Measurements from ENCODE around the gene DUSP1. TPM values are rescaled to one million over a fixed set of nuclear protein-coding genes. Genes with fewer than 3 reads are reported as not detected.

The DUSP1 gene
- total and polyA plus RNA-seq, 2 of the 13 experiments (the other 11 are each of a cell fraction or from before 2014, with no cell fraction given), result 27.1 to 55.5 TPM

DNA sequence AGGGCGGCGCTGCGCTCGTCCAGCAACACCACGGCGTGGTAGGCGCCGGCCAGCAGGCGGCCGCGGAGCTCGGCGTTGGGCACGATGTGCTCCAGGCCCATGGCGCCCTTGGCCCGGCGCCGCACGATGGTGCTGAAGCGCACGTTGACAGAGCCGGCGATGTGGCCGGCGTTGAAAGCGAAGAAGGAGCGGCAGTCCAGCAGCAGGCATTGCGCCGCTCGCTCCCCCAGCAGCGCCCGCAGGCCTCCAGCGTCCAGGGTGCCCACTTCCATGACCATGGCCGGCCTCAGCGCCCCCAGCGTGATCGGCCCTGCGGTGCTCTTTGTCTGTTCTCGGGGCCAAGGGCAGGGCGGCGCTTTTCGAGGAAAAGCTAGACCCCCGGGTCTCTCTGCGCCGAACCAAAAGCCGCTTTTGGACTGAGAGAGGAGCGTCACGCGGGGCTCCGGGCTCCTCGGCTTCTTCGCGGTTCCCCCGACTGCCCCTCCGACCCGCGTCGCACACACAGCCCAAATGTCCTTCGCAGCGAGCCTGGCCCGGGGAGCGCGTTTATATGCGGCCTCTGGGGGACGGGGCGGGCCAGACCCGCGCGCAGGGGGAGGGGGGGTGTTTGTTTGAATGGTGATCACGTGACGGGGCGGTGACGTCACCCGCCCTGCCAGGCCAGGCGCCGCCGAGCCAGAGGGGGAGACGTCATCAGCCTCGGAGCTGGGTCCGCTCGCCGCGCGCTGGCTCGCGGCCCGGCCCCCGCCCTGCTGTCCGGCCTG lies at the start of gene DUSP1 (continued):
- TF ChIP-seq, protein P1, sequence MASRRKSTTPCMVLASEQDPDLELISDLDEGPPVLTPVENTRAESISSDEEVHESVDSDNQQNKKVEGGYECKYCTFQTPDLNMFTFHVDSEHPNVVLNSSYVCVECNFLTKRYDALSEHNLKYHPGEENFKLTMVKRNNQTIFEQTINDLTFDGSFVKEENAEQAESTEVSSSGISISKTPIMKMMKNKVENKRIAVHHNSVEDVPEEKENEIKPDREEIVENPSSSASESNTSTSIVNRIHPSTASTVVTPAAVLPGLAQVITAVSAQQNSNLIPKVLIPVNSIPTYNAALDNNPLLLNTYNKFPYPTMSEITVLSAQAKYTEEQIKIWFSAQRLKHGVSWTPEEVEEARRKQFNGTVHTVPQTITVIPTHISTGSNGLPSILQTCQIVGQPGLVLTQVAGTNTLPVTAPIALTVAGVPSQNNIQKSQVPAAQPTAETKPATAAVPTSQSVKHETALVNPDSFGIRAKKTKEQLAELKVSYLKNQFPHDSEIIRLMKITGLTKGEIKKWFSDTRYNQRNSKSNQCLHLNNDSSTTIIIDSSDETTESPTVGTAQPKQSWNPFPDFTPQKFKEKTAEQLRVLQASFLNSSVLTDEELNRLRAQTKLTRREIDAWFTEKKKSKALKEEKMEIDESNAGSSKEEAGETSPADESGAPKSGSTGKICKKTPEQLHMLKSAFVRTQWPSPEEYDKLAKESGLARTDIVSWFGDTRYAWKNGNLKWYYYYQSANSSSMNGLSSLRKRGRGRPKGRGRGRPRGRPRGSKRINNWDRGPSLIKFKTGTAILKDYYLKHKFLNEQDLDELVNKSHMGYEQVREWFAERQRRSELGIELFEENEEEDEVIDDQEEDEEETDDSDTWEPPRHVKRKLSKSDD (CRISPR knock-in tag; IDR thresholded peaks at IDR 0.05; ENCODE audit: low read depth), result peak; percentile 83; the same call in 1 of the 2 replicates
- TF ChIP-seq, protein P2, sequence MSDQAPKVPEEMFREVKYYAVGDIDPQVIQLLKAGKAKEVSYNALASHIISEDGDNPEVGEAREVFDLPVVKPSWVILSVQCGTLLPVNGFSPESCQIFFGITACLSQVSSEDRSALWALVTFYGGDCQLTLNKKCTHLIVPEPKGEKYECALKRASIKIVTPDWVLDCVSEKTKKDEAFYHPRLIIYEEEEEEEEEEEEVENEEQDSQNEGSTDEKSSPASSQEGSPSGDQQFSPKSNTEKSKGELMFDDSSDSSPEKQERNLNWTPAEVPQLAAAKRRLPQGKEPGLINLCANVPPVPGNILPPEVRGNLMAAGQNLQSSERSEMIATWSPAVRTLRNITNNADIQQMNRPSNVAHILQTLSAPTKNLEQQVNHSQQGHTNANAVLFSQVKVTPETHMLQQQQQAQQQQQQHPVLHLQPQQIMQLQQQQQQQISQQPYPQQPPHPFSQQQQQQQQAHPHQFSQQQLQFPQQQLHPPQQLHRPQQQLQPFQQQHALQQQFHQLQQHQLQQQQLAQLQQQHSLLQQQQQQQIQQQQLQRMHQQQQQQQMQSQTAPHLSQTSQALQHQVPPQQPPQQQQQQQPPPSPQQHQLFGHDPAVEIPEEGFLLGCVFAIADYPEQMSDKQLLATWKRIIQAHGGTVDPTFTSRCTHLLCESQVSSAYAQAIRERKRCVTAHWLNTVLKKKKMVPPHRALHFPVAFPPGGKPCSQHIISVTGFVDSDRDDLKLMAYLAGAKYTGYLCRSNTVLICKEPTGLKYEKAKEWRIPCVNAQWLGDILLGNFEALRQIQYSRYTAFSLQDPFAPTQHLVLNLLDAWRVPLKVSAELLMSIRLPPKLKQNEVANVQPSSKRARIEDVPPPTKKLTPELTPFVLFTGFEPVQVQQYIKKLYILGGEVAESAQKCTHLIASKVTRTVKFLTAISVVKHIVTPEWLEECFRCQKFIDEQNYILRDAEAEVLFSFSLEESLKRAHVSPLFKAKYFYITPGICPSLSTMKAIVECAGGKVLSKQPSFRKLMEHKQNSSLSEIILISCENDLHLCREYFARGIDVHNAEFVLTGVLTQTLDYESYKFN (CRISPR knock-in tag; conservative IDR thresholded peaks at IDR 0.05), result no peak; the same call in 1 of the 2 replicates
- no peak for TF ChIP-seq ZBTB7B (CRISPR knock-in tag; IDR thresholded peaks at IDR 0.05)
- no peak for TF ChIP-seq PAF1 (CRISPR knock-in tag; IDR thresholded peaks at IDR 0.05)
- TF ChIP-seq EHMT2 (IDR thresholded peaks at IDR 0.05; ENCODE audit: borderline replicate concordance, low read depth, low read length), result no peak
- TF ChIP-seq, protein P3, sequence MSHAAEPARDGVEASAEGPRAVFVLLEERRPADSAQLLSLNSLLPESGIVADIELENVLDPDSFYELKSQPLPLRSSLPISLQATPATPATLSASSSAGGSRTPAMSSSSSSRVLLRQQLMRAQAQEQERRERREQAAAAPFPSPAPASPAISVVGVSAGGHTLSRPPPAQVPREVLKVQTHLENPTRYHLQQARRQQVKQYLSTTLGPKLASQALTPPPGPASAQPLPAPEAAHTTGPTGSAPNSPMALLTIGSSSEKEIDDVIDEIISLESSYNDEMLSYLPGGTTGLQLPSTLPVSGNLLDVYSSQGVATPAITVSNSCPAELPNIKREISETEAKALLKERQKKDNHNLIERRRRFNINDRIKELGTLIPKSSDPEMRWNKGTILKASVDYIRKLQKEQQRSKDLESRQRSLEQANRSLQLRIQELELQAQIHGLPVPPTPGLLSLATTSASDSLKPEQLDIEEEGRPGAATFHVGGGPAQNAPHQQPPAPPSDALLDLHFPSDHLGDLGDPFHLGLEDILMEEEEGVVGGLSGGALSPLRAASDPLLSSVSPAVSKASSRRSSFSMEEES (CRISPR knock-in tag; IDR thresholded peaks at IDR 0.05), result peak; percentile 37
- TF ChIP-seq ZNF713 (CRISPR knock-in tag; IDR thresholded peaks at IDR 0.05), result peak; percentile 38; the same call in 1 of the 2 replicates
- 0 out of 2 replicates have a peak, but pooled peaks have one; percentile 25 for TF ChIP-seq CBX5 (CRISPR knock-in tag; IDR thresholded peaks at IDR 0.05; ENCODE audit: borderline replicate concordance)
- no peak for TF ChIP-seq TP53 (CRISPR knock-in tag; conservative IDR thresholded peaks at IDR 0.05)
- TF ChIP-seq, protein P4, sequence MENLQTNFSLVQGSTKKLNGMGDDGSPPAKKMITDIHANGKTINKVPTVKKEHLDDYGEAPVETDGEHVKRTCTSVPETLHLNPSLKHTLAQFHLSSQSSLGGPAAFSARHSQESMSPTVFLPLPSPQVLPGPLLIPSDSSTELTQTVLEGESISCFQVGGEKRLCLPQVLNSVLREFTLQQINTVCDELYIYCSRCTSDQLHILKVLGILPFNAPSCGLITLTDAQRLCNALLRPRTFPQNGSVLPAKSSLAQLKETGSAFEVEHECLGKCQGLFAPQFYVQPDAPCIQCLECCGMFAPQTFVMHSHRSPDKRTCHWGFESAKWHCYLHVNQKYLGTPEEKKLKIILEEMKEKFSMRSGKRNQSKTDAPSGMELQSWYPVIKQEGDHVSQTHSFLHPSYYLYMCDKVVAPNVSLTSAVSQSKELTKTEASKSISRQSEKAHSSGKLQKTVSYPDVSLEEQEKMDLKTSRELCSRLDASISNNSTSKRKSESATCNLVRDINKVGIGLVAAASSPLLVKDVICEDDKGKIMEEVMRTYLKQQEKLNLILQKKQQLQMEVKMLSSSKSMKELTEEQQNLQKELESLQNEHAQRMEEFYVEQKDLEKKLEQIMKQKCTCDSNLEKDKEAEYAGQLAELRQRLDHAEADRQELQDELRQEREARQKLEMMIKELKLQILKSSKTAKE (CRISPR knock-in tag; IDR thresholded peaks at IDR 0.05; ENCODE audit: borderline replicate concordance), result peak; percentile 51
- TF ChIP-seq ATF7 (IDR thresholded peaks at IDR 0.05), result peak; percentile 97
- TF ChIP-seq ATF7 (CRISPR knock-in tag; IDR thresholded peaks at IDR 0.05), result peak; percentile 96
- peak; percentile 91 for TF ChIP-seq ZSCAN31 (CRISPR knock-in tag; IDR thresholded peaks at IDR 0.05; ENCODE audit: low read depth)
- peak; percentile 29 for TF ChIP-seq SKI (IDR thresholded peaks at IDR 0.05; ENCODE audit: partially characterized antibody)
- no peak for TF ChIP-seq CHD4 (IDR thresholded peaks at IDR 0.05; ENCODE audit: borderline replicate concordance, low read length)
- TF ChIP-seq JUND (CRISPR knock-in tag; IDR thresholded peaks at IDR 0.05), result peak; percentile 73
- no peak for TF ChIP-seq KAT2B (IDR thresholded peaks at IDR 0.05; ENCODE audit: borderline replicate concordance, low read depth, low read length)
- peak; percentile 87; the same call in 1 of the 2 replicates for TF ChIP-seq NRL (CRISPR knock-in tag; IDR thresholded peaks at IDR 0.05; ENCODE audit: borderline replicate concordance)
- no peak for TF ChIP-seq ZZZ3 (CRISPR knock-in tag; IDR thresholded peaks at IDR 0.05; ENCODE audit: borderline replicate concordance)
- TF ChIP-seq HMG20B (CRISPR knock-in tag; conservative IDR thresholded peaks at IDR 0.05), result no peak
